ENCODE measurements around the gene STXBP5.
A peak's percentile ranks its signal among the peaks of the same experiment; 100 is the strongest.

STXBP5 gene

DNA sequence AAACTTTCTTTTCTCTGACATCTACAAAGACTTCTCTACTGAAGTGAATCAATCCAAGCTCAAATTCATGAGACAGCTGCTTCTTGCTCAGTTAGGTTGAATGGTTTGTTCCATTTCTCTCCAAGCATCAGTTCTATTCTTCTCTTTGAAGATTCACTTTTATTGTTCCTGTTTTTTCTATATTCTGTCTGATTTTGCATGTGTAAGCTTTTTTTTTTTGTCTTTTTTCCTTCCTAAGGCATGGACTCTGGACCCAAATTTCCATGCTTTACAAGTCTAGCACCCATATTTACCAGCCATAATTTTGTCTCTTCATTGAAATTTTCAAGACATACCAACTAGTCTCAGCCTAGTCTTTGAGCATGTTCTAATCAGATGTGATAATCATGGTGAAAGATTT is 25.9 kb upstream of the STXBP5 start:
- DNase-seq (ENCODE audit: low read depth in 2 of 3, low spot score in 2 of 3) = no peak

- DNase-seq (ENCODE audit: low read depth in 2 of 3, low spot score in 2 of 3) = no peak
These were observed 24.4 kb upstream of the STXBP5 start for GRCh38 chr6:147179809-147180208.

DNA sequence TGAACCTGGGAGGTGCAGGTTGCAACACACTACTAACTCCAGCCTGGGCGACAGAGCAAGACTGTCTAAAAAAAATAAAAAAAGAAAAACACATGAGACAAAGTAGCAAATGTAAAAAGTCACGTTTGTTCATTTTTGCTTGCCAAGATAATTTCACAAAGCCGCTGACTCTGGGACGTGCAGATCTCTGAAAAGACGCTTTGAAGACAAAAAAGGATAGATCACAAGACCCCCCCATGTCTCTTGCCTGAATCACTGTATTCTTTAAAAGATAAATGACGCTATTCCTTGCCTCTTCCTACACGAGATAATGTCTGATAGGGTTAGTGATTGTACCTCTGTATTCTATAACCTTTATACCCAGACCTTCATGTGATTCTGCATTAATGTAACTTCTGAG is 23.3 kb upstream of the STXBP5 start:
- no peak for DNase-seq (ENCODE audit: low read depth in 2 of 3, low spot score in 2 of 3)

- DNase-seq (ENCODE audit: low read depth in 2 of 3, low spot score in 2 of 3) = no peak
These were observed 19.8 kb upstream of the STXBP5 start for GRCh38 chr6:147184379-147184778.

- DNase-seq (ENCODE audit: low read depth in 2 of 3, low spot score in 2 of 3) = no peak
These were observed 19.0 kb upstream of the STXBP5 start for GRCh38 chr6:147185216-147185615.

DNA sequence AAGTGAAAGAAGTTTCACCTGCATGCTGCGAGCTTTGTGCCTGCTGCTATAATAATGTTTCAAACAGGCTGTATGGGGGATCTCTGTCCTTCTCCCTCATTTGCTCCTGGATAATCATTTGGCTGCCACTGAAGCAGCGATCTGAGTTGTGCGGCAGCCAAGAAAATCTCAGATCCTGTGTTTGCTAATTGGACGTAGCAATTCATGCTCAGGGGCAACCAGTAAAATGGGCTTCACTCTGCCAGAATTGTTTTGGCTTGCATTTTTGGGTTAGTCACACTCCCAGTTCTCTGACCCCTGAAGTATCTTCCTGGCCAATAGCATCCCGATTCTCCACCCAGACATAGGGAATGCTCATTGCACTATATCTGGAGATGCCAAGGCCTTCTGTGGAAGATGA is 13.7 kb upstream of the STXBP5 start:
- no peak for DNase-seq (ENCODE audit: low read depth in 2 of 3, low spot score in 2 of 3)

DNA sequence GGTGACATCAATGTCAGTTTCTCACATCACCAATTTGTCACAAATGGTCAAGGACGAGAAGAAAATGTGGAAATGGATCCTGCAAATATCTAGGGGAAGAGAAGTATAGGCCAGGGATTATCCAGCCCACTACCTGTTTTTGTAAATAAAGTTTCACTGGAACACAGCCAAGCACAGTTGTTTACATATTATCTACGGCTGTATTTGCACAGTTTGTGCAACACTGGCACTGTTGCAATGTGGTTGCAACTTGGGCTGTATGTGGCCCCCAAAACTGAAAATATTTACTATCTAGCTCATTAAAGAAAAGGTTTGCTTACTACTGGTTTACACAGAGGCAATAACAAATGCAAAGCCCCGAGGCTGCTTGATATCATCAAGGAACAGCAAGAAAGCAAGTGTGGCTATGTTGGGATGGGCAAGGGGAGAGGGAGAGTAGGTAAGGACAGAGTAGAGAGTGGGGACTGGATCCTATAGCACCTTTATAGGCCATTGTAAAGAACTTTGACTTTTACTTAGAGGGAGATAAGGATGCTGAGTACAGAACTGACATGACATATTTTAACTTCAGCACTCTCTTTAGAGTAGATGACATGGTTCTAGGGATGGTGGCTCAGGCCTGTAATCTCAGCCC is 11.8 kb upstream of the STXBP5 start:
- no peak for DNase-seq (ENCODE audit: low read depth in 2 of 3, low spot score in 2 of 3)

DNA sequence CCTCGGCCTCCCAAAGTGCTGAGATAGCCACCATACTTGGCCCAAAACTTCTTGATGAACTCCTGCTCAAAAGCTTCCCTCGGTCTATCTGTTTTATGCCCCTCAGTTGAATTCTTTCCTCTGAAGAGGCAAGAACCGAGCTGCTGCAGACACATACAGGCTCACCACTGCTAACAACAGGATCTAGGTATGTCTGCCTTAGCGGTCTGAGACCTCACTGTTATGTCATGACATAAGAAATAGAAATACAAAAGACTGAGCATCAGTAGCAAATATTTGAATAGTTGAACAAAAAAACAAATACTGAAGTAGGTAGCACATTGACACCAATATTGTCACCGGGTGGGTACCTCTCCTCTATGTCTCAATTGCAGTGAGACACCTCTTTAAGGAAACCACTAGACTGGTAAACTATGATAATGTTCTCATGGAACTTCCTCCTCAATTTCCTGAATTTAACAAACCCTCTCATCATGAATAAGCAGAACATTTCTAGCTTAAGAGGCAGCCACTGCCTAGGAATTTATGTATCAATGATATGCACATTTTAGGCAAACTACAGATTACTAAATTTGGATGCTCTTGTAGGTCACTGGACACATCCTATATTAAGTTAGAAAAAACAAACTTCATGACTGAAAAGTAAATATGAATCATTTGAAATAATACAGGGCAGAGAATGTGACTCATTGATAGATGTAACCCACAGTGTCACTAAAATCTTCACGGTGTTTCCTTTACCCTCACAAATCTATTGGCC is 9.4 kb upstream of the STXBP5 start:
- no peak for DNase-seq (ENCODE audit: low read depth in 2 of 3, low spot score in 2 of 3)

GRCh38 chr6:147195510-147195909 is 8.7 kb upstream of the STXBP5 start:
- no peak for DNase-seq (ENCODE audit: low read depth in 2 of 3, low spot score in 2 of 3)

- DNase-seq (ENCODE audit: low read depth in 2 of 3, low spot score in 2 of 3) = no peak
These were observed 8.2 kb upstream of the STXBP5 start for GRCh38 chr6:147195987-147196386.

- DNase-seq (ENCODE audit: low read depth in 2 of 3, low spot score in 2 of 3) = no peak
These were observed 3.5 kb upstream of the STXBP5 start for GRCh38 chr6:147200711-147201110.

DNA sequence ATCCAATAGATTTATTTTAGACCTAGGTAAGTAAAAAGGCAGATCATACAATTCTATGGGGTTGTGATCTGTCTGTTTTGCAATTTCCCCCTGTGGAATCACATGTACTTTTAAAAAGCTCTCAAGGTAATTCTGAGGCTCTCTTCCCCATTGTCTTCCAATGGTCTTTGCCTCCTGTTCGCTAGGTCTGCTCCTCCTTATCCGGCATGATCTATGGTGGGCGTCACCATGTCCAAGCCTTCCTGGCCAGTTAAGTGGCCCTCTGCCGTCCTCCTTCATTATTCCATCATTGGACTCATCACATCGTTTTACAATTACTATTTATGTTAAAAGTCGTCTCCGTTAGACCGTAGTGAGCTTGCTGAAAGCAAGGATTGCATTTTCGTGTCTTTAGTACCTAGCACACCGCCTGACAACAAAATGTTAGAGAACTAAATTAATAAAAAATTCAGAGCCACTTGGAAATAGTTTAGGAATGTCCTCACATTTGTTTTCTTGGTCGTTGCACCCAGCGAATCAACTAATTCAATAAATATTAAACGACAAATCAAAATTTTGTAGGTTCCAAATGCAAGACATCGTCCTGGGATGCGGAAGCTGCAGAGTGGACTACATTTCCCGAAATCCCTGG is 2.2 kb upstream of the STXBP5 start:
- DNase-seq (ENCODE audit: low read depth in 2 of 3, low spot score in 2 of 3) = no peak

- peak; percentile 23 to 43 (median 38) for DNase-seq (ENCODE audit: low read depth in 2 of 3, low spot score in 2 of 3)
These were observed 1.5 kb upstream of the STXBP5 start for GRCh38 chr6:147202516-147203310.

- DNase-seq (ENCODE audit: low read depth in 2 of 3, low spot score in 2 of 3) = peak; percentile 28 to 59 (median 32)
These were observed 732 bp upstream of the STXBP5 start for GRCh38 chr6:147203311-147204059.

GRCh38 chr6:147204843-147205311 is 660 bp downstream of the STXBP5 start:
- DNase-seq (ENCODE audit: low read depth in 2 of 3, low spot score in 2 of 3) = no peak

DNA sequence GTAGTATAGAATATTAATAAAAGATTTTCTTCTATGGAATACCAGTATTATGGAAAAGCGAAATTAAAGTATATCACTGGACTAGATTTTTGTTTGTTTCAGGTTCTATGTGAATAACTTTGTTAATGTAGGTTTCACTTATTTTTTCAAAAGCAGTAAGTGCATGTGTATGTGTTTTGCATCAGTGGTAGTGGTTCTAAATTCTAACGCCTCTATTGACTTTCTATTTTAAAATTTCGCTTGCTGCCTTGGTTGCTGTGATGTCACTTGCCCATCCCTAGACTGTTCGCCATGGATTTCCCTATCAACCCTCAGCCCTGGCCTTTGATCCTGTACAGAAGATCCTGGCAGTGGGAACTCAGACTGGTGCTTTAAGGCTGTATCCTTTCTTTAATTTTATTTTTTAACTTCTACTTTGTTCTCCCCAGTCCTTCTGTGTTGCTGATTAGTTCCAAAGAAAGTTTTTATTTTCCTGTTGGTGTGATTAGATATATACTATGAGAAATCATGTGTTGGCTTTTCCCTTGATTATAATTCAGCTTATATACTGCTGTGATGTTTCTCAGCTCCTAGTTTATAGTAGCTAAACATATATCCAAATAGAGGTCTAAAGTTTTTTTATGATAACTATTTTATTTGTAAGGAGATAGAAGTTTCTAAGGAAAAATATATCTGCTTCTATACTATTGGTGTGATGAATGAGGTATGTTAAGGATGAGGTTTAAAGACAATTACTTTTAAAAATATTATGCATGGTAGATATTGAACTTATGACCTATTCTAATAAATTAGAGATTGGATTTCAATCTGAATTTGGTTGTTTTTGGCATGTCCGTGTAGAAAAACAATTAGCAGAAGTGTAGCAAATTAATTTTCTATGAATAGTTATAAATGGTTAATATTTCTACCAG is 1.7 kb downstream of the STXBP5 start:
- DNase-seq (ENCODE audit: low read depth in 2 of 3, low spot score in 2 of 3) = no peak

DNA sequence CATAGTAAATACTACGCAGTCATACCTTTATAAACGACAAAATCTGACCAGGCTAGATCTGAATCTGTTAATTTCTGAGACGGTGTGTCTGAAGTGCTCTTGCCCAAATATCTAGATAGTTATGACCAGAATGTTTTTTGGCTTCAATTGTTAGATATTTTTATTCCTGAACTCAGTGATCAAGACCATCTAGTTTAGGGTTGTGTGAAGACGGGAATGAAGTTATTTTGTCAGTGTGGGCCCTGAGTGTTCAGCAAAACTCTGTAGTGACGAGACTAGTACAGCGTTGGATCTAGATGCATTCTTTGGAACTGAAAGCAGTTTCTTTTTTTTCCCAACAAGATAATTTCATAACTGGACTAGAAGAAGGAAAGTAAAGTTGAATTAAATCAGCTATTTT is 3.1 kb downstream of the STXBP5 start:
- DNase-seq (ENCODE audit: low read depth in 2 of 3, low spot score in 2 of 3) = no peak

DNA sequence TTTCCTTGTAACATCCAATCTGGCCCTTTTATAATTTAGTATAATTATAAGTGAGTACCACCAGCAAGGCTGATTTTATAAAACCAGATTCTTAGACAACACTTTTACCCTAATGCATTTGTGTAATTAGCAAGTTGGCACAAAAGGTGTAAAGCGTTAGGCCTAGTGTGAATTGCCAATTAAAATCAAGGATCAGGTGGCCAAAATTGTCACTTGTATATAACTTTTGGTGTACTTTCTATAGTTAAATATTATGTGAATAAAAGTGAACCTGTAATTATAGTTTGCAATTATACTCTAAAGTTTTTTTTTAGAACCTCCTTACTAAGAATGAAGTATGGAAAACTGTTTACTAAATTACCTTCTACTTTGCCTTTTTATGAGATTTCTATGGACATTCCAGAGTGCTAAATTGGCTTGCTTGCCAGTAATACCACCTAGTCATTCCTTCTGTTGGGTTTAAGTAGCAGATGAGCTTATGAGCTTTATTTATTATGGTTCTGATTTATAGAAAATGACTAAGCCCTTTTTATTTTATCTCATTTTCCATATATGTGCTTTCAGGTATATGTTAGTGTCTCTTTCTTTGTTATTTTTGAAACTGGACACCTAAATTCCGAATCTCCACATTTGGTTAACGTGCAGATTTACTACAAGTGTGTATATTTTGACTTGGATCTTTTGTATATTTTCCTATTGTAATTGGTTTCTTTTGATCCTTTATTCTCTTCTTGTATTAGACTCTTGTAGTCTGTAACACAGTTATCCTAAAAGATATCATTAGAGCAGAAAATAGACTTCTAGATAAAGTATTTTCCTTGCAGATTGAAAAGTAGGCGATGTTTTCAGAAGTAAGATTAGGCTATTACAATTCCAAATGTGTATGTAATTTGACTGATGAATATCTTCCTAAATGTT is 3.9 kb downstream of the STXBP5 start:
- DNase-seq (ENCODE audit: low read depth in 2 of 3, low spot score in 2 of 3) = no peak

Data from activated CD8-positive, alpha-beta memory T cell treated with anti-CD3 and anti-CD28 coated beads for 48 hours (primary cell).